COR-L47 (cell line): ENCODE results near the gene LRRC14B.
"Not testable (repeated sequence)": the region's sequence is repeated elsewhere in the genome, so short reads cannot be mapped to it uniquely, and the experiment has no call there.

ENCODE experiments used
- DNase-seq: peaks from one replicate; lab custom pipeline; 2025; lab: John Stamatoyannopoulos, UW

The LRRC14B gene

GRCh38 chr5:160921-161802 is 30.1 kb upstream of the LRRC14B start:
- DNase-seq, result no peak

DNA sequence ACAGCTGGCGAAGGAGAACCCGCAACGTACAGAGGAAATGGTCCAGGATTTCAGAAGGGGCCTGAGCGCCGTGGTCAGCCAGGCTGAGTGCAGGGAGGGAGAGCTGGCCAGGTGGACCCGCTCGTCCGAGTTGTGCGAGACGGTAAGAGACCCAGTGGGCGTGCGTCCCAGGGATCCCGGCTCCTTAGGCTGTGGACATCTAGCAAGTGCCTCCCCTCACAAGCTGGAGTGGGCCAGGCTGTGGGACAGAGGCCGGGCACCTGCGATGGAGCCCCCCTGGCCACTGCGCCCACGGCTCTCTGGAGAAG is 29.5 kb upstream of the LRRC14B start:
- DNase-seq, result no peak

- no peak for DNase-seq
Observed at GRCh38 chr5:162190-162564, 29.1 kb upstream of the LRRC14B start.

DNA sequence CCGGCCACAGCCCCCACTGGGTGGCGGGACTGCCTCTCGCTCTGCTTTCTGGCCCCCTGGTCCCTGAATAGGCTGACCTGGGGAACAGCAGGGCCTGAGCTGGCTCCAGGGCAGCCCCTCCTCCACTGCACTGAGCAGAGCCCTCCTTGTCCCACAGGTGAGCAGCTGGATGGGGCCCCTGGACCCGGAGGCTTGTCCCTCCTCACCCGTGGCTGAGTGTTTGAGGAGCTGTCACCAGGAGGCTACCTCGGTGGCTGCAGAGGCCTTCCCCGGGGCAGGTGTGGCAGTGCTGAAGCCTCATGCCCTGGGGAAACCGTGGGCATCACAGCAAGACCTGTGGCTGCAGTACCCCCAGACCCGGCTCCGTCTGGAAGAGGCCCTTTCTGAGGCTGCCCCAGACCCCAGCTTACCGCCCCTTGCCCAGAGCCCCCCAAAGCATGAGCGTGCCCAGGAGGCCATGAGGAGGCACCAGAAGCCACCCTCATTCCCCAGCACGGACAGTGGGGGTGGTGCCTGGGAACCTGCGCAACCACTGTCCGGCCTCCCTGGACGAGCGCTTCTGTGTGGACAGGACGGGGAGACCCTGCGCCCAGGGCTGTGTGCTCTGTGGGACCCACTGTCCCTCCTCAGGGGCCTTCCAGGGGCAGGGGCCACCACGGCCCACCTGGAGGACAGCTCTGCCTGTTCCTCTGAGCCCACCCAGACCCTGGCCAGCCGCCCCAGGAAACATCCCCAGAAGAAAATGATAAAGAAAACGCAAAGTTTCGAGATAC is 28.5 kb upstream of the LRRC14B start:
- no peak for DNase-seq

DNA sequence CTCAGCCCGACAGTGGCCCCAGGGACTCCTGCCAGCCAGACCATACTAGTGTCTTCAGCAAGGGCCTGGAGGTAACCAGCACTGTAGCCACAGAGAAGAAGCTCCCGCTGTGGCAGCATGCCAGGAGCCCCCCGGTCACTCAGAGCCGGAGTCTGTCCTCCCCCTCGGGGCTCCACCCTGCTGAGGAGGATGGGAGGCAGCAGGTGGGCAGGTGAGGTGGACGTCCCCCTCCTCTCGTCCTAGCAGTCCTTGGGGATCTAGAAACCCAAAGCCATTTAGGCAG is 28.0 kb upstream of the LRRC14B start:
- no peak for DNase-seq

- DNase-seq, result no peak
Observed at GRCh38 chr5:163841-164240, 27.5 kb upstream of the LRRC14B start.

DNA sequence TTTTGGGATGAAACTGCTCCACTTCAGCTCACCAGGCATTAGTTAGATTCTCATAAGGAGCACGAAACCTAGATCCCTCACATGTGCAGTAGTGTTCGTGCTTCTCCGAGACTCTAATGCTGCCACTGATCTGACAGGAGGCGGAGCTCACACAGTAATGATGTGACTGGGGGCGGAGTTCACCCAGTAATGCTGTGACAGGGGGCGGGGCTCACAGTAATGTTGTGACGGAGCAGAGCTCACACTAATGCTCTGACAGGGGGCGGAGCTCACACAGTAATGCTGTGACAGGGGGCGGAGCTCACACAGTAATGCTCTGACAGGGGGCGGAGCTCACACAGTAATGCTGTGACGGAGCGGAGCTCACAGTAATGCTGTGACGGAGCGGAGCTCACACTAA is 27.1 kb upstream of the LRRC14B start:
- DNase-seq, result no peak

- DNase-seq, result not testable (repeated sequence)
Observed at GRCh38 chr5:164783-165182, 26.5 kb upstream of the LRRC14B start.

GRCh38 chr5:166441-167372 is 24.6 kb upstream of the LRRC14B start:
- DNase-seq, result no peak

- DNase-seq, result no peak
Observed at GRCh38 chr5:167511-167910, 23.8 kb upstream of the LRRC14B start.

- no peak for DNase-seq
Observed at GRCh38 chr5:167982-168660, 23.2 kb upstream of the LRRC14B start.

GRCh38 chr5:169071-169727 is 22.1 kb upstream of the LRRC14B start:
- DNase-seq, result no peak

- DNase-seq, result no peak
Observed at GRCh38 chr5:169728-170094, 21.6 kb upstream of the LRRC14B start.

- DNase-seq, result no peak
Observed at GRCh38 chr5:170971-171800, 20.1 kb upstream of the LRRC14B start.

DNA sequence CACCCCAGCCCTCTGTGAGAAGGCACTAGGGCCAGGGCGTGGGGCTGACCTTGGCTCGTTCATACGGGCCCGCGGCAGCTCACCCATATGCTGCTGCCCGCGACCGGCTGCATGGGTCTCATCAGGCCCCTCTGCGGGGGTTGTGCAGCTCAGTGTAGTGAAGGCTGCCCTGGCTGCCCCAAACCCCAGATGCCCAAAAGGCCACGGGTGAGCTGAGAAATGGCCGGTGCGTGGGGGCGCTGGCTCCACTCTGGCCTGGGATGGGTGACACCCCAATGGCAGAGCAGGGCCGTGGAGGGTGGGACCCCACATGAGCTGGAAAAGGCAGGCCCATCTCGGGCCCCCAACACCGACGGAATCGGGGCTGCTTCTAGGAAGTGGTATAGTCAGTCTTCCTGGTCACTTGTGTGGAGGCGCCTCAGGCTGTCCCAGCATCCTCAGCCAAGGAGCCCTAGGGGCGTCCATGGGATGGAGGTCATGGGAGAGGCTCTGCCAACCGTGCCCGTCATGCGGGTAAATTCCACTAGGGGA is 19.4 kb upstream of the LRRC14B start:
- DNase-seq, result no peak

- DNase-seq, result no peak
Observed at GRCh38 chr5:172421-172820, 18.9 kb upstream of the LRRC14B start.

- no peak for DNase-seq
Observed at GRCh38 chr5:172841-173251, 18.4 kb upstream of the LRRC14B start.

GRCh38 chr5:173392-174290 is 17.7 kb upstream of the LRRC14B start:
- no peak for DNase-seq

GRCh38 chr5:174291-174600 is 17.0 kb upstream of the LRRC14B start:
- DNase-seq, result no peak
